Renal cortical epithelial cell (primary cell): ENCODE results near the gene CRIP2. TPM values are rescaled to one million over a fixed set of nuclear protein-coding genes. Genes with fewer than 3 reads are reported as not detected.

Experiments used
- DNase-seq: peaks from one replicate; pipeline ENCODE4 v3.0.0-alpha.2; 2011; ENCODE audit warnings: low read depth
- total RNA-seq: library from RNA; depleted of rRNA; stranded (reverse); fragments of >200 nt; gene quantifications from 2 replicates; pipeline ENCODE4 v1.2.3, GENCODE V29; 2014

Gene CRIP2
- 76.6 and 206 TPM in 2 replicates for total RNA-seq

- DNase-seq: no peak
Observed at GRCh38 chr14:105474483-105475268, at the start of gene CRIP2. CRIP2 (plus strand) TSS chr14:105474821; CDS start chr14:105474863, 42 bp downstream.

- no peak for DNase-seq
Observed at GRCh38 chr14:105424861-105425260, 49.8 kb upstream of the CRIP2 start.

GRCh38 chr14:105425823-105426247, 48.8 kb upstream of the CRIP2 start:
- no peak for DNase-seq

GRCh38 chr14:105426416-105427130, 48.0 kb upstream of the CRIP2 start:
- DNase-seq: no peak

- no peak for DNase-seq
Observed at GRCh38 chr14:105427412-105427811, 47.2 kb upstream of the CRIP2 start.

GRCh38 chr14:105427936-105428485, 46.6 kb upstream of the CRIP2 start:
- no peak for DNase-seq

- no peak for DNase-seq
Observed at GRCh38 chr14:105430042-105430441, 44.6 kb upstream of the CRIP2 start.

GRCh38 chr14:105430565-105430964, 44.1 kb upstream of the CRIP2 start:
- peak; percentile 32 for DNase-seq

GRCh38 chr14:105431256-105431655, 43.4 kb upstream of the CRIP2 start:
- DNase-seq: no peak

- no peak for DNase-seq
Observed at GRCh38 chr14:105432657-105433056, 42.0 kb upstream of the CRIP2 start.

- no peak for DNase-seq
Observed at GRCh38 chr14:105433161-105433605, 41.4 kb upstream of the CRIP2 start.

GRCh38 chr14:105436402-105436801, 38.2 kb upstream of the CRIP2 start:
- DNase-seq: no peak

GRCh38 chr14:105436891-105437722, 37.5 kb upstream of the CRIP2 start:
- DNase-seq: no peak

GRCh38 chr14:105437723-105438500, 36.7 kb upstream of the CRIP2 start:
- no peak for DNase-seq

GRCh38 chr14:105439179-105439578, 35.4 kb upstream of the CRIP2 start:
- DNase-seq: no peak

- DNase-seq: no peak
Observed at GRCh38 chr14:105439710-105440553, 34.7 kb upstream of the CRIP2 start.

- no peak for DNase-seq
Observed at GRCh38 chr14:105440554-105440900, 34.1 kb upstream of the CRIP2 start.

- no peak for DNase-seq
Observed at GRCh38 chr14:105440992-105441391, 33.6 kb upstream of the CRIP2 start.

GRCh38 chr14:105442125-105442524, 32.5 kb upstream of the CRIP2 start:
- no peak for DNase-seq

- no peak for DNase-seq
Observed at GRCh38 chr14:105442834-105443233, 31.8 kb upstream of the CRIP2 start.
